Putamen (tissue), 1 donor: ENCODE data around the gene TMEM245.

ENCODE experiments used
- DNase-seq: peaks from one replicate; pipeline ENCODE4 v3.0.0-alpha.2; 2016; ENCODE audit warnings: low spot score

Gene TMEM245

GRCh38 chr9:109022873-109023272 lies 96.9 kb downstream of the TMEM245 start:
- DNase-seq = no peak

GRCh38 chr9:109020581-109021511 lies 98.9 kb downstream of the TMEM245 start:
- no peak for DNase-seq

GRCh38 chr9:109020113-109020512 lies 99.6 kb downstream of the TMEM245 start:
- DNase-seq = no peak

GRCh38 chr9:109019420-109019819 lies 100.3 kb downstream of the TMEM245 start:
- DNase-seq = no peak

- DNase-seq = no peak
Measured at GRCh38 chr9:109017493-109017892, 102.3 kb downstream of the TMEM245 start.

GRCh38 chr9:109017061-109017460 lies 102.7 kb downstream of the TMEM245 start:
- no peak for DNase-seq

DNA sequence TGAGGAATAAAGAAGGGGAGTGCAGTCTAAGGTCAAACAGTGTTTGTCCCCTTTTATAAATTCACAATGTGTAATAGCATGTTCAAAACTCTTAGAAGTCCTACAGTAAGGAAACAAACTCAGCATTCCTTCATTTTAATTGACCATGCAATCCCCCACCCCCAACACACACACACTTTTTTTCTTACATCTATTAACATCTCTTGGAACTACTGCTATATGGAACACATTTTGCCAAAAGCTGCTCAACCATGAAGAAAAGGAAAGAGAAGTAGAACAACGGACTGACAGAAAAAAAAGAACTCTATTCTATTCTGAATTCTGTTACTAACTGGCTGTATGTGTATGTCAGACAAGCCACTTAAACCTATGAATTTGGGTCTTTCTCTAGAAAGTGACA lies 103.6 kb downstream of the TMEM245 start:
- no peak for DNase-seq

DNA sequence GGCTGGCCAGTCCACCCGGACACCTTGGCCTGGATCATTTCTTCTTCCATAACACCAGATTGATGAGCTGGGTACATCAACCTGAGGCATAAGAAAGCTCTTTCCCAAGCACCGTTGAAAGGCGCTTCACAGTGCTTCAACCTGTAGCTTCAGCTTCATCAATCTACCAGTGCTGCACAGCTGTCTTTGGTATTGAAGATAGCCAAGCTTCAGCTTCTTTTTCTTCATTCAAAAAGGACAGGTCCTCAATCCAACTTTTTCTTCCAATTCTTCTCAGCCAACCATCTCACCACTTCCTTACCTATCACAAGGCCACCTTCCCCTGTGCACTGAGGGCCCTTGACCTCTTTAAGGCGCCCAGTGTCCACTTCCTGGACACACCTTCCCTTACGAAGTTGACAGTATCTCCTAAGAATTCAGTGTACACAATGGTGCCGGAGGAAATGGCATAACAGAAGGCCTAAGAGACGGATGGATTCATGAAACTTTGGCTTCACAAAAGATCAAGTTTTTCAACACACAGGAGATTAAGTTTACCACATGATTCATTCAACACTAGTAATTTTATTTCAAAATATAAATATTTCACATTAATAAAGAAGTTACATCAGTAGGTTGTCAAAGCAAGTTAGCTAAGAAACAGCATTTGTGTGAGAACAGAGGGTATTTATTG lies 105.0 kb downstream of the TMEM245 start:
- DNase-seq = no peak

- DNase-seq = no peak
Measured at GRCh38 chr9:109013679-109014607, 105.8 kb downstream of the TMEM245 start.

- DNase-seq = peak; percentile 85
Measured at GRCh38 chr9:109012876-109013678, 106.7 kb downstream of the TMEM245 start, which contains the start of gene CTNNAL1. CTNNAL1 (minus strand) TSS chr9:109013499; CDS start chr9:109013442, 57 bp downstream.

- DNase-seq = peak; percentile 84
Measured at GRCh38 chr9:109012009-109012875, 107.5 kb downstream of the TMEM245 start.

DNA sequence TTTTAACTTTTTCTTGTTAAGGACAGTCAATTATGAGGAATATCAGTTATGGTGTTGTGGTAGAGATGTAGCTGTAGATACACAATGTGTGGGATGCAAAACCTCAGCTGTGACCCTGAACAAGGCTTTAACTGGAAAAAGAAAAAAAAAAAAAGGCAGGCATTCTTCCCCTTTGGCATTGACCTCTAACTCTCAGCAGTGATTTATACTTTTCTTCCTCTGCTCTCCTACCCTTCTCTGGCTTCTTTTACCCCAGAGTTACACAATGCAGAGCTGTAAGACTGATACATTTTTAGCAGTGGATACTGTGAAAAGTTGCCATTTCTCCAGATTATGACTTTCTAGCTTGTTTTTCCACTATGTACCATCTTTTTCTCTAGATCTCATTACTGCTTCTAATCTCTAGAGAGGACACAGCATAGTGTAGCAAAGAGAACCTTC lies 108.5 kb downstream of the TMEM245 start:
- no peak for DNase-seq

DNA sequence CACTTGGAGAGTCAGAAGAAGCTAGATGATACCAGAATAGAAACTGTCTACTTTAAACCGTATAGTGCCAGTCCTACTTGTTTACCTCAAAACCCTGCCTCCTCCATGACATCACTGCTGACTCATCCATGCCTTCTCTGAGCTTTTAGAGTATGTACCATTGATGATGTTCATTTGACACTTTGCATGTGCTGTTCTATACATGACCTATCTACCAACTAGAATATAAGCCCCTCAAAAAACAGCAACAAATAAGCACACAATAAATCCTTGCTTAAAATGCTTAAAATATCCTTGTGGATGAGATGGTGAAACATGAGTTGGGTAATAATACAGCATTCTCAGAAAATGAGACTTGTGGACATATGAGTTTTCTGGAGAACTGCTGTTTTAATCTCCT lies 109.0 kb downstream of the TMEM245 start:
- DNase-seq = no peak

GRCh38 chr9:109005678-109006077 lies 114.1 kb downstream of the TMEM245 start:
- DNase-seq = no peak

DNA sequence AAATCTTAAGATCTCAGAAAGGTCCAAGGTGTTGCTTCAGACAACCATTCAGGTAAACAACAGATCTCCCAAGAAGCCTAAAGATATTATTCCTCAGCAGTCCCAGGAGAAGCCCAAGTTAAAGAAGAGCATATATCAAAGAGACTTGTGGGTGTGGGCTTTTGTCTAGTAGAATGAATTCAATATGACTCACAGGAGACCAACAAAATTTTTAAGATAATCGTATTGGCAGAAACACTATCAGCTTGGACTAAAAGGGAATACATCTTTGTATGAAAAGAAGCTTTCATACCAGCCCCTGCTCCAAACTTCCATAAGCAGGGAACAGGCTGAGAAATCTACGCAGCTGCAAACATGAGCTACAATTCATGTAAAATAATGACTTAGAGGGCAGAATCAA lies 116.6 kb downstream of the TMEM245 start:
- DNase-seq = no peak

GRCh38 chr9:109002141-109002540 lies 117.6 kb downstream of the TMEM245 start:
- no peak for DNase-seq

DNA sequence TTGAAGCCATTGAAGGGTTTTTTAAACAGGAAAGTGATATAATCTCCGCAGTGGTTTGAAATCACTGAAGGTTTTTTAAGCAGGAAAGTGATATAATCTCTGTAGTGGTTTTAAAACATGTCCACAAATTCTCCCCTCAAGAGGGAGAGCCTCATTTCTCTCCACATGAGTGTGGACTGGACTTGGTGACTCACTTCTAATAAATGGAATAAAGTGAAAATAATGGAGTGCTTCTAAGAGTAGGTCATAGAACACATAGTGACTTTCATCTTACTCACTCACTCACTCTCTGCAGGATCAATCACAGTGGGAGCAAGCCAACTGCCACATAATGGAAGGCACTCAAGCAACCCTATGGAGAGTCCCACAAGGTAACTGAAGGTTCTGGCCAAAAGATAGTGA lies 118.5 kb downstream of the TMEM245 start:
- no peak for DNase-seq

GRCh38 chr9:108997112-108997511 lies 122.6 kb downstream of the TMEM245 start:
- no peak for DNase-seq

DNA sequence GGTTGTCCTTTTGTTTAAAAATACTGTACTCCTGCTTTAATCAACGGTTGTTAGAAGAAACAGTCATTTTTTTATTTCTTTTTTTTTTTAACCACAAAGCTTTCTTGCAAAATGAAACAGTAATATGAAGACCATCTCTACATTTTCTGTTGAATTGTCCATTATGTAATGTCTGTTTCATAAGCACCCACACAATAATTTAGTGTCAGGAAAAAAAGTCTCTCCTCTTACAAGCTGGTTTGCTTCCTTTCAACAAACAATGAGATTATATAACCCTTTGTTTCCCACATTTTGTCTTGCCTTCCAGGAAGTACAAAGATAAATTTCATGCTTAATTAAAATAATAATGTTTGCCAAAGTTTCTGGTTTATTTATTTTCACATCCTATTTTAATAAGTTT lies 123.1 kb downstream of the TMEM245 start:
- no peak for DNase-seq

- no peak for DNase-seq
Measured at GRCh38 chr9:108994695-108995094, 125.1 kb downstream of the TMEM245 start.
